K562 (cell line): ENCODE measurements around the gene ILF3. TPM values are rescaled to one million over a fixed set of nuclear protein-coding genes. Genes with fewer than 3 reads are reported as not detected.

Experiments used
- GATAD2A ChIP-seq: fragments of 450-650 bp; IDR thresholded peaks from 2 replicates; pipeline ENCODE4 v1.6.1; 2017
- GTF2E2 ChIP-seq: fragments of 200-800 bp; sonication (Bioruptor generic); IDR thresholded peaks from 2 replicates; pipeline ENCODE4 v1.6.1; 2016; ENCODE audit warnings: missing genetic modification characterization, missing compliant biosample characterization
- IFI16 ChIP-seq: fragments of 250-450 bp; sonication (Bioruptor Pico); IDR thresholded peaks from 2 replicates; pipeline ENCODE4 v2.1.2; 2022; ENCODE audit warnings: mild to moderate bottlenecking, inconsistent platforms
- MCM3 ChIP-seq: fragments of 450-650 bp; IDR thresholded peaks from 2 replicates; pipeline ENCODE4 v1.6.1; 2016
- SMAD3 ChIP-seq: fragments of 450-650 bp; formaldehyde crosslinking; conservative IDR thresholded peaks from 2 replicates; pipeline ENCODE4 v1.4.0; 2020; ENCODE audit warnings: mild to moderate bottlenecking
- polyA plus RNA-seq, 8 experiments: library from polyadenylated mRNA; depleted of rRNA in 4 of 8; stranded (reverse) in 5 of 8; unstranded in 3 of 8; fragments of >200 nt; fragmentation: Nextera tagmentation in 2 of 8; fragmentation: Illumina TruSeq in 1 of 8; extraction: Ambion mirVana in 2 of 8; extraction: Trizol in 1 of 8; gene quantifications; 2 replicates each; pipeline versions ENCODE4 v1.2.1 to v1.2.3, GENCODE V29; 2011 to 2014; ENCODE audit warnings: inconsistent platforms in 1 of 8, missing spikeins in 1 of 8
- total RNA-seq, 7 experiments: library from RNA; depleted of rRNA in 6 of 7; stranded (reverse); fragments of >200 nt in 6 of 7; fragmentation: Illumina TruSeq in 2 of 7; extraction: Trizol in 2 of 7; gene quantifications; 2 replicates each; pipeline versions ENCODE4 v1.2.1 to v1.2.3, GENCODE V29; 2011 to 2021; ENCODE audit warnings: low replicate concordance in 1 of 7
- TF ChIP-seq, protein P1 (sequence below), 2 experiments: fragments of 450-650 bp; formaldehyde crosslinking in 1 of 2; IDR thresholded peaks; 2 replicates each; pipeline versions ENCODE4 v1.4.0 to v1.6.1; 2014 to 2020; ENCODE audit warnings: mild to moderate bottlenecking in 2 of 2, borderline replicate concordance in 1 of 2, low read depth in 1 of 2
- TF ChIP-seq, protein P2 (sequence below), 2 experiments: fragments of 250-450 bp in 1 of 2; fragments of 450-650 bp in 1 of 2; sonication (Bioruptor Pico) in 1 of 2; IDR thresholded peaks; 2 replicates each; pipeline versions ENCODE4 v1.6.1 to v1.8.0; 2016 to 2021; ENCODE audit warnings: mild to moderate bottlenecking in 2 of 2, moderate library complexity in 2 of 2, missing compliant biosample characterization in 1 of 2, missing genetic modification characterization in 1 of 2
- TF ChIP-seq, protein P3 (sequence below): fragments of 250-450 bp; sonication (Bioruptor Pico); IDR thresholded peaks from 2 replicates; pipeline ENCODE4 v1.8.0; 2021; ENCODE audit warnings: moderate library complexity, mild to moderate bottlenecking, inconsistent platforms

ILF3 gene
- total and polyA plus RNA-seq, 9 of the 15 experiments (the other 6 are each of a cell fraction or from before 2014, with no cell fraction given), result 26.0 to 453 (median 175) TPM

DNA sequence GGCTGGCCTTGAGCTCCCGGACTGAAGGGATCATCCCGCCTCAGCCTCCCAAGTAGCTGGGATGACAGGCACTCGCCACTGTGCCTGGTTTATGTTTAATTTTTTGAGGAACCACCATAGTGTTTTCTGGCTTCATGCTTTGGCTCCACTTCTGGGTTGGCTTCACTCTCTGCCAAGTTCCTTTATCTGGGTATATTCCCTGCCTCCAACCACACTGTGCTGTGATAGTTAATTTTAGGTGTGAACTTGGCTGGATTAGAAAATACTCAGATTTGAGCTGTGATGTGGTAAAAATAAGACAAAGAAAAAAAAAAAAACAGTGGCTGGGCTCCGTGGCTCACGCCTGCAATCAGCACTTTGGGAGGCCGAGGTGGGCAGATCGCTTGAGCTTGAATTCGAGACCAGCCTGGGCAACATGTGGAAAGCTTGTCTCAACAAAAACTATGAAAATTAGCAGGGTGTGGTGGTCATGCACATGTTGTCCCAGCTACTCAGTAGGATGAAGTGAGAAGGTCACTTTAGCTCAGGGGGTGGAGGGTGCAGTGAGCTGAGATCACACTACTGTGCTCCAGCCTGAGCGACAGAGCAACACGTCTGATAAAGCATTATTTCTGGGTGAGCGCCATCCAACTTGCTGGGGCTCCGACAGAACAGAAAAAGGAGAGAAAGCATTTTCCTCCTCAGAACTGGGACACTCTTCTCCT, 7.5 kb upstream of the ILF3 start (continued):
- TF ChIP-seq, protein P1, sequence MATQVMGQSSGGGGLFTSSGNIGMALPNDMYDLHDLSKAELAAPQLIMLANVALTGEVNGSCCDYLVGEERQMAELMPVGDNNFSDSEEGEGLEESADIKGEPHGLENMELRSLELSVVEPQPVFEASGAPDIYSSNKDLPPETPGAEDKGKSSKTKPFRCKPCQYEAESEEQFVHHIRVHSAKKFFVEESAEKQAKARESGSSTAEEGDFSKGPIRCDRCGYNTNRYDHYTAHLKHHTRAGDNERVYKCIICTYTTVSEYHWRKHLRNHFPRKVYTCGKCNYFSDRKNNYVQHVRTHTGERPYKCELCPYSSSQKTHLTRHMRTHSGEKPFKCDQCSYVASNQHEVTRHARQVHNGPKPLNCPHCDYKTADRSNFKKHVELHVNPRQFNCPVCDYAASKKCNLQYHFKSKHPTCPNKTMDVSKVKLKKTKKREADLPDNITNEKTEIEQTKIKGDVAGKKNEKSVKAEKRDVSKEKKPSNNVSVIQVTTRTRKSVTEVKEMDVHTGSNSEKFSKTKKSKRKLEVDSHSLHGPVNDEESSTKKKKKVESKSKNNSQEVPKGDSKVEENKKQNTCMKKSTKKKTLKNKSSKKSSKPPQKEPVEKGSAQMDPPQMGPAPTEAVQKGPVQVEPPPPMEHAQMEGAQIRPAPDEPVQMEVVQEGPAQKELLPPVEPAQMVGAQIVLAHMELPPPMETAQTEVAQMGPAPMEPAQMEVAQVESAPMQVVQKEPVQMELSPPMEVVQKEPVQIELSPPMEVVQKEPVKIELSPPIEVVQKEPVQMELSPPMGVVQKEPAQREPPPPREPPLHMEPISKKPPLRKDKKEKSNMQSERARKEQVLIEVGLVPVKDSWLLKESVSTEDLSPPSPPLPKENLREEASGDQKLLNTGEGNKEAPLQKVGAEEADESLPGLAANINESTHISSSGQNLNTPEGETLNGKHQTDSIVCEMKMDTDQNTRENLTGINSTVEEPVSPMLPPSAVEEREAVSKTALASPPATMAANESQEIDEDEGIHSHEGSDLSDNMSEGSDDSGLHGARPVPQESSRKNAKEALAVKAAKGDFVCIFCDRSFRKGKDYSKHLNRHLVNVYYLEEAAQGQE (IDR thresholded peaks at IDR 0.05; ENCODE audit: borderline replicate concordance), result no peak
- TF ChIP-seq, protein P1 (CRISPR knock-in tag; IDR thresholded peaks at IDR 0.05; ENCODE audit: low read depth), result no peak
- TF ChIP-seq, protein P2, sequence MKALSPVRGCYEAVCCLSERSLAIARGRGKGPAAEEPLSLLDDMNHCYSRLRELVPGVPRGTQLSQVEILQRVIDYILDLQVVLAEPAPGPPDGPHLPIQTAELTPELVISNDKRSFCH (CRISPR knock-in tag; IDR thresholded peaks at IDR 0.05), result no peak
- TF ChIP-seq, protein P2 (tag; IDR thresholded peaks at IDR 0.05), result no peak
- TF ChIP-seq IFI16, result no peak
- TF ChIP-seq MCM3, result no peak
- TF ChIP-seq, protein P3, sequence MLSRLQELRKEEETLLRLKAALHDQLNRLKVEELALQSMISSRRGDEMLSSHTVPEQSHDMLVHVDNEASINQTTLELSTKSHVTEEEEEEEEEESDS (CRISPR knock-in tag), result no peak
- no peak for TF ChIP-seq GTF2E2 (tag)
- TF ChIP-seq SMAD3 (CRISPR knock-in tag), result no peak
- TF ChIP-seq GATAD2A, result no peak
